ENCODE data around the gene S100P. TPM values are rescaled to one million over a fixed set of nuclear protein-coding genes. Genes with fewer than 3 reads are reported as not detected.

Gene S100P
- total RNA-seq, 2 donors from 2014 or later, result 1.2 TPM; not detected in 1

GRCh38 chr4:6681191-6681590 is 12.5 kb upstream of the S100P start:
- DNase-seq (ENCODE audit: low spot score) (no peak), ATAC-seq (ENCODE audit: insufficient number of reproducible peaks, low FRiP score, low read depth) (no peak)
- H3K4me3 ChIP-seq, result no peak overlapping the region
- no peak for TF ChIP-seq CTCF (IDR thresholded peaks at IDR 0.05)
- H3K36me3 ChIP-seq, result no peaks in the 10 kb centered on the region
- H3K27me3 ChIP-seq (replicated peaks; ENCODE audit: insufficient read depth), result no peaks in the 10 kb centered on the region
- no peak overlapping the region for H3K27ac ChIP-seq
- H3K9me3 ChIP-seq, result no peaks in the 10 kb centered on the region
- peaks cover 6 to 11% of the 10 kb centered on the region in 2 donors for H3K4me1 ChIP-seq (ENCODE audit: control insufficient read depth in 1 of 2, low read depth in 2 of 2)

- no peak overlapping the region for H3K27ac ChIP-seq
- ATAC-seq (ENCODE audit: insufficient number of reproducible peaks, low FRiP score, low read depth), result no peak
- no peak overlapping the region for H3K4me3 ChIP-seq
- H3K36me3 ChIP-seq, result no peaks in the 10 kb centered on the region
- no peaks in the 10 kb centered on the region for H3K27me3 ChIP-seq (replicated peaks; ENCODE audit: insufficient read depth)
- no peak for DNase-seq (ENCODE audit: low spot score)
- no peaks in the 10 kb centered on the region for H3K4me1 ChIP-seq (ENCODE audit: control insufficient read depth in 1 of 2, low read depth in 2 of 2)
- TF ChIP-seq CTCF (IDR thresholded peaks at IDR 0.05), result no peak
- H3K9me3 ChIP-seq, result no peaks in the 10 kb centered on the region
Measured at GRCh38 chr4:6682862-6683590, 10.7 kb upstream of the S100P start.

GRCh38 chr4:6684656-6685055 is 9.0 kb upstream of the S100P start:
- H3K4me3 ChIP-seq, result no peak overlapping the region
- H3K36me3 ChIP-seq, result no peaks in the 10 kb centered on the region
- no peak for TF ChIP-seq CTCF (IDR thresholded peaks at IDR 0.05)
- no peaks in the 10 kb centered on the region for H3K27me3 ChIP-seq (replicated peaks; ENCODE audit: insufficient read depth)
- no peak overlapping the region for H3K27ac ChIP-seq
- ATAC-seq (ENCODE audit: insufficient number of reproducible peaks, low FRiP score, low read depth), result no peak
- H3K9me3 ChIP-seq, result no peaks in the 10 kb centered on the region
- H3K4me1 ChIP-seq (ENCODE audit: control insufficient read depth in 1 of 2, low read depth in 2 of 2), result no peaks in the 10 kb centered on the region
- DNase-seq (ENCODE audit: low spot score), result no peak

- H3K27me3 ChIP-seq (replicated peaks; ENCODE audit: insufficient read depth), result no peaks in the 10 kb centered on the region
- H3K9me3 ChIP-seq, result no peaks in the 10 kb centered on the region
- no peak for ATAC-seq (ENCODE audit: insufficient number of reproducible peaks, low FRiP score, low read depth)
- H3K4me3 ChIP-seq, result no peak overlapping the region
- no peak for DNase-seq (ENCODE audit: low spot score)
- no peak for TF ChIP-seq CTCF (IDR thresholded peaks at IDR 0.05)
- H3K27ac ChIP-seq, result no peak overlapping the region
- H3K36me3 ChIP-seq, result no peaks in the 10 kb centered on the region
- no peaks in the 10 kb centered on the region for H3K4me1 ChIP-seq (ENCODE audit: control insufficient read depth in 1 of 2, low read depth in 2 of 2)
Measured at GRCh38 chr4:6686104-6686787, 7.4 kb upstream of the S100P start.

GRCh38 chr4:6687947-6688878 is 5.5 kb upstream of the S100P start:
- no peak overlapping the region for H3K27ac ChIP-seq
- DNase-seq (ENCODE audit: low spot score), result no peak
- no peaks in the 10 kb centered on the region for H3K27me3 ChIP-seq (replicated peaks; ENCODE audit: insufficient read depth)
- no peak overlapping the region for H3K4me3 ChIP-seq
- no peaks in the 10 kb centered on the region for H3K9me3 ChIP-seq
- no peak for TF ChIP-seq CTCF (IDR thresholded peaks at IDR 0.05)
- ATAC-seq (ENCODE audit: insufficient number of reproducible peaks, low FRiP score, low read depth), result no peak
- no peaks in the 10 kb centered on the region for H3K4me1 ChIP-seq (ENCODE audit: control insufficient read depth in 1 of 2, low read depth in 2 of 2)
- no peaks in the 10 kb centered on the region for H3K36me3 ChIP-seq
